GM10266 (cell line): ENCODE measurements around the gene ADGB.

Experiments used
- DNase-seq: peaks from one replicate; pipeline ENCODE4 v3.0.0; 2012; ENCODE audit errors: extremely low spot score
- TF ChIP-seq, protein P1 (sequence below): IDR thresholded peaks from 2 replicates; pipeline ENCODE4 v1.5.1; 2012; ENCODE audit warnings: mild to moderate bottlenecking, low read depth; ENCODE audit not compliant: control insufficient read depth, insufficient read depth; ENCODE audit errors: missing control alignments

The ADGB gene

DNA sequence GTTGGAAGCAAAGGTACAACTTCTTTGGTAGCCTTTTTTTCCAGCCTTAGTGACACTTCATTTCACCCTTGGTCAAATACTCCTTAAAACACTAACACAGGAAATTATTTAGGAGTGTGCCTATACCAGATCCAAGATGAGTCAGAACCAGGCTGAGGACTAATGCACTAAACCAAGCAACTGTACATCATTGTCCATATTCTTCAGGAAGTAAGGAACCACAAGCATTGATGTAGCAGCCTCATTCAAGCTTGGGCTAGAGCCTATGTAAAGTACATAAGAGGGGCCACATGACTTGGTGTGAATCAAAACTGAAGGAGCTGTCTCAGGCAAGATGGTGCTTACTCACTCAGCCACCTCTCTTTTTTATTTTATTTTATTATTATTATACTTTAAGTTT, 20.7 kb upstream of the ADGB start:
- TF ChIP-seq, protein P1, sequence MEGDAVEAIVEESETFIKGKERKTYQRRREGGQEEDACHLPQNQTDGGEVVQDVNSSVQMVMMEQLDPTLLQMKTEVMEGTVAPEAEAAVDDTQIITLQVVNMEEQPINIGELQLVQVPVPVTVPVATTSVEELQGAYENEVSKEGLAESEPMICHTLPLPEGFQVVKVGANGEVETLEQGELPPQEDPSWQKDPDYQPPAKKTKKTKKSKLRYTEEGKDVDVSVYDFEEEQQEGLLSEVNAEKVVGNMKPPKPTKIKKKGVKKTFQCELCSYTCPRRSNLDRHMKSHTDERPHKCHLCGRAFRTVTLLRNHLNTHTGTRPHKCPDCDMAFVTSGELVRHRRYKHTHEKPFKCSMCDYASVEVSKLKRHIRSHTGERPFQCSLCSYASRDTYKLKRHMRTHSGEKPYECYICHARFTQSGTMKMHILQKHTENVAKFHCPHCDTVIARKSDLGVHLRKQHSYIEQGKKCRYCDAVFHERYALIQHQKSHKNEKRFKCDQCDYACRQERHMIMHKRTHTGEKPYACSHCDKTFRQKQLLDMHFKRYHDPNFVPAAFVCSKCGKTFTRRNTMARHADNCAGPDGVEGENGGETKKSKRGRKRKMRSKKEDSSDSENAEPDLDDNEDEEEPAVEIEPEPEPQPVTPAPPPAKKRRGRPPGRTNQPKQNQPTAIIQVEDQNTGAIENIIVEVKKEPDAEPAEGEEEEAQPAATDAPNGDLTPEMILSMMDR, result no peak
- DNase-seq, result no peak

DNA sequence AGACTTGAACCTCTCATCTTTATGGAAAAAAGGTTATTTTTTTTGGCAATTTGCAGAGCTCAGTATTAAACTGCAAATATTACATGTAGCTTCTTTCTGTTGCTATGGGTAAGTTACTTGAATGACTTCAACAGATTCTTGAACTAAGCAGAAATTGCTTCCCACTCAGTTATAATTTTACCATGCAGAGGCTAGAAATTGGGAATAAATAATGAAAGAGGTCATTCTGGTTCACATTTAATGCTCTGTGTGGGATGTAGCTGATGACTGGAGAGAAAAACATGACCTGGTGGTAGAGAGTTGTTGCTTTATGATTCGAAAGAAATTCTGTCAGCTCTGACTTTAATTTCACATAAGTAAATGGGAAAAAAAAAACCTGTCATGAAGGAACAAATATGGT, 16.8 kb upstream of the ADGB start:
- DNase-seq, result no peak
- TF ChIP-seq, protein P1, result no peak

DNA sequence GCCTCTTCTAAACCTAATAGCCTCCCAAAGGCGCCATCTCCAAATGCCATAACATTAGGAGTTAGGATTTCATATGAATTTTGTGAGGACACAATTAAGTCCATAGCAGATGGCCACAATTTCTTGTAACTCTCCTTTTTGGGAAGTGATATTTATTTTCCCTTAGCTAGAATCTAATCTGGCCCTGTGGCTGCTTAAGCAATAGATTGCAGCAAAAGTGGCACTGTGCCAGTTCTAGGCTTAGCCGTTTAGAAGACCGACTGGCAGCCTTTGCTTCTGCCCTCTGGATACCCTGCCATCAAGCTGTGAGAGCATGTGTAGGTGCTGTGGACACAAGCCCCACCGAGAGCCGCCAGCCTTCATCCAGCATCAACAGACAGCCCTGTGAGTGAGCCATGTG, 15.9 kb upstream of the ADGB start:
- no peak for DNase-seq
- TF ChIP-seq, protein P1, result no peak

DNA sequence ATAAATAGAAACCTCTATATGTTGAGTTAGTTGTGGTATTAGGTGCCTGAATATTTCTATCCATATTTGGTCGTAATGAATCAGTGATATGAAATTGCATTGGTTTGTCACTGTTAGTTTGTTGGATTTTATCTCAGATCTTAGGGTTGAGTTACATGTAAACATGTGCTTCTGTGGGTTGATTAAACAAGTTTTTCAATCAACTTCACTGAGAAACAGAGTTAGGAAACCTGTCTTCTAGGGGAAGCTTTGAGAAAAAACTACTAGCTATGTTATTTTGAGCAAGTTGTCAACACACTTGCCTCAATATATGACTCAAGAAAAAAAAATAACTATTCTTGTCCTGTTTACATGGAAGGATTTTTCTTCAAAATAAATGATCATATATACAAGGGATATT, 14.8 kb upstream of the ADGB start:
- DNase-seq, result no peak
- TF ChIP-seq, protein P1, result no peak

DNA sequence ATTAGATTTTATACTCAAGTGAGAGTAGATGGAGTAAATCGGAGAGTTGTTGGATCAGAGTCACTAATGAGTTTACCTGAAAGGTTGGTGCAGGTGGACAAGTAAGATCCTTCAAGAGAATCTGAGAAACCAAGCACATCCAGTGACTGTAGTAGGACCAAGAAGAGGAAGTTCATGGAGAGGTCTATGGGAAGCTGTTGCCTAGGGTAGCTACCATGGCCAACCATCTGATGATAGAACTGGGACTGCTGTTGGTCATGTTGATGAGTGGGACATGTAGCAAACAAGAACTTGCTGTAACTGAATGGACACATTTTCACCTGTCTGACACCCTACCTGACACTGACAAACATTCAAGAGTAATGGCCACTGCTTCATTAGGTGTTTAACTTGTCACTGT, 11.3 kb upstream of the ADGB start:
- no peak for DNase-seq
- TF ChIP-seq, protein P1, result no peak

DNA sequence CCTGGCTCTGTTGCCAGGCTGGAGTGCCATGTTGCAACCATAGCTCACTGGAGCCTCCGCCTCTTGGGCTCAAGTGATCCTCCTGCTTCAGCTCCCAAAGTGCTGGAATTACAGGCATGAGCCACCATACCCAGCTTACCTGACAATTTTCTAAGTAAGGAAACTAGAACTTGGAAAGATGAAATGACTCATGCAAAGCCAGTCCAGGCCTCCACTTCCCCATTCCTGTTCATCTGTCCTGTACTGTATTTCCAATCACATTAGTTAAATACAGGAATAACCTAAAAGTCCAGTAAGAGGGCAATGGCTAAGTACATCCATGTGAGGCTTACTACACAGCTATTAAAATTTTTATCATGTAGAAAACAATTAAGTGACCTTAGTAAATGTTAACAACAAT, 8.3 kb upstream of the ADGB start:
- TF ChIP-seq, protein P1, result no peak
- no peak for DNase-seq

DNA sequence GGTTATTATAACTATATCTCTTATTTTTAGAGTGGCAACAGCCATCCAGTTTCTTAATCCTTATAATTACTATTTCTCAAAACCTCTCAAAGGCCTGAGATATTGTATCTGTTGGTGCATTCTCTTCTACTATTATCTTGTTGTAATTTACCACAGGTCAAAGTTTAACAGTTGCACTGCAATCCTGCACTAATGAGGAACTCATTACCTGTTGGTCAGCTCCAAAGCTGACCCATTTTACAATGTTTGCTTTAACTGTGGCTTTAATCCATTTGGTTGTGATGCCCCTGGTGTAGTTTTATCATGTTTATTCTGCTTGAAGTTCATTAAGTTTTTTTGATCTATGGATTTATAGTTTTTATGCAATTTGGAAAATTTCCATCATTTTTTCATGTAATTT, 6.3 kb upstream of the ADGB start:
- DNase-seq, result no peak
- TF ChIP-seq, protein P1, result no peak
